Measurements from ENCODE around the gene BACE2.

- TF ChIP-seq ZNF561 (tag by site-specific recombination; IDR thresholded peaks at IDR 0.05; ENCODE audit: borderline replicate concordance): no peak
- no peak for TF ChIP-seq ZNF416 (tag by site-specific recombination; IDR thresholded peaks at IDR 0.05)
- no peak for TF ChIP-seq REST (tag by site-specific recombination; IDR thresholded peaks at IDR 0.05)
- TF ChIP-seq CTCF (tag by site-specific recombination; IDR thresholded peaks at IDR 0.05): no peak
- no peak for TF ChIP-seq ZNF548 (tag by site-specific recombination; IDR thresholded peaks at IDR 0.05)
- no peak for TF ChIP-seq ZBTB6 (tag by site-specific recombination; IDR thresholded peaks at IDR 0.05)
- TF ChIP-seq ZNF223 (tag by site-specific recombination; IDR thresholded peaks at IDR 0.05): no peak
- TF ChIP-seq TCF7L2 (IDR thresholded peaks at IDR 0.05; ENCODE audit: borderline replicate concordance, low read depth, low read length): no peak
- no peak for TF ChIP-seq ZNF274 (IDR thresholded peaks at IDR 0.05; ENCODE audit: low read length)
- no peak for TF ChIP-seq ZNF274 (tag by site-specific recombination; IDR thresholded peaks at IDR 0.05; ENCODE audit: borderline replicate concordance)
- TF ChIP-seq ZNF302 (tag by site-specific recombination; IDR thresholded peaks at IDR 0.05; ENCODE audit: low read depth): no peak
- TF ChIP-seq ZBTB10 (tag by site-specific recombination; IDR thresholded peaks at IDR 0.05): no peak
- TF ChIP-seq GLI4 (tag by site-specific recombination; IDR thresholded peaks at IDR 0.05): no peak
- no peak for TF ChIP-seq ZNF792 (tag by site-specific recombination; IDR thresholded peaks at IDR 0.05)
- TF ChIP-seq ZNF391 (tag by site-specific recombination; IDR thresholded peaks at IDR 0.05; ENCODE audit: borderline replicate concordance, low read depth): no peak
Observed at GRCh38 chr21:41156142-41156541, 11.8 kb upstream of the BACE2 start.
